ENCODE measurements around the gene GP2. TPM values are rescaled to one million over a fixed set of nuclear protein-coding genes. Genes with fewer than 3 reads are reported as not detected.

GP2 gene
- total and polyA plus RNA-seq, 2 donors (not counting 3 experiments of a cell fraction or from before 2014, with no cell fraction given), result not detected

DNA sequence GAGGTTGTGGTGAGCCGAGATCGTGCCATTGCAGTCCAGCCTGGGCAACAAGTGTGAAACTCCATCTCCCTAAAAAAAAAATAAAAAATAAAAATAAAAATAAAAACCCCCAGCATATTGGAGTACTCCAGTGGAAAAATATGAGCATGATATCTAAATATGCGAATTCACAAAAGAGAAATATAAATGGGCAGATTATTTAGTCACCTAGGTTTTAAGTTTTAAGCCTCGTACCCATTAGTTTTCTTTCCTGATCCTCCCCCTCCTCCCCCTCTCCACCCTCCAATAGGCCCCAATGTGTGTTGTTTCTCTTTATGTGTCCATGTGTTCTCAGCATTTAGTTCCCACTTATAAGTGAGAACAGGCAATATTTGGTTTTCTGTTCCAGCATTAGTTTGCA, 62.3 kb downstream of the GP2 start:
- H4K20me1 ChIP-seq (replicated peaks; ENCODE audit: control insufficient read depth, extremely low read depth, insufficient read depth, low read length), result no peaks in the 10 kb centered on the region
- H3K9ac ChIP-seq (replicated peaks; ENCODE audit: extremely low read depth, insufficient read depth, low read length), result no peak overlapping the region
- DNase-seq (ENCODE audit: low read depth, low spot score), result no peak
- no peak overlapping the region for H2AFZ ChIP-seq (ENCODE audit: low read depth, low read length)
- TF ChIP-seq, protein P1, sequence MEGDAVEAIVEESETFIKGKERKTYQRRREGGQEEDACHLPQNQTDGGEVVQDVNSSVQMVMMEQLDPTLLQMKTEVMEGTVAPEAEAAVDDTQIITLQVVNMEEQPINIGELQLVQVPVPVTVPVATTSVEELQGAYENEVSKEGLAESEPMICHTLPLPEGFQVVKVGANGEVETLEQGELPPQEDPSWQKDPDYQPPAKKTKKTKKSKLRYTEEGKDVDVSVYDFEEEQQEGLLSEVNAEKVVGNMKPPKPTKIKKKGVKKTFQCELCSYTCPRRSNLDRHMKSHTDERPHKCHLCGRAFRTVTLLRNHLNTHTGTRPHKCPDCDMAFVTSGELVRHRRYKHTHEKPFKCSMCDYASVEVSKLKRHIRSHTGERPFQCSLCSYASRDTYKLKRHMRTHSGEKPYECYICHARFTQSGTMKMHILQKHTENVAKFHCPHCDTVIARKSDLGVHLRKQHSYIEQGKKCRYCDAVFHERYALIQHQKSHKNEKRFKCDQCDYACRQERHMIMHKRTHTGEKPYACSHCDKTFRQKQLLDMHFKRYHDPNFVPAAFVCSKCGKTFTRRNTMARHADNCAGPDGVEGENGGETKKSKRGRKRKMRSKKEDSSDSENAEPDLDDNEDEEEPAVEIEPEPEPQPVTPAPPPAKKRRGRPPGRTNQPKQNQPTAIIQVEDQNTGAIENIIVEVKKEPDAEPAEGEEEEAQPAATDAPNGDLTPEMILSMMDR (IDR thresholded peaks at IDR 0.05; ENCODE audit: extremely low read depth in 1 of 2, insufficient read depth in 1 of 2, low read depth in 1 of 2, low read length in 2 of 2), result no peak
- TF ChIP-seq JUN (IDR thresholded peaks at IDR 0.05; ENCODE audit: borderline replicate concordance, insufficient read depth, insufficient read length, low read depth) (no peak), POLR2A (IDR thresholded peaks at IDR 0.05; ENCODE audit: low read depth, low read length) (no peak), POLR2AphosphoS5 (IDR thresholded peaks at IDR 0.05; ENCODE audit: insufficient read depth, low read depth, low read length) (no peak), GATA2 (IDR thresholded peaks at IDR 0.05; ENCODE audit: insufficient read depth, insufficient read length, low read depth, low read length) (no peak), MYC (IDR thresholded peaks at IDR 0.05; ENCODE audit: low read depth, low read length) (no peak), EZH2 (IDR thresholded peaks at IDR 0.05; ENCODE audit: borderline replicate concordance, low read depth, low read length, severe bottlenecking) (no peak), FOS (IDR thresholded peaks at IDR 0.05; ENCODE audit: borderline replicate concordance, insufficient read depth, low read length) (no peak)
- TF ChIP-seq, protein P2, sequence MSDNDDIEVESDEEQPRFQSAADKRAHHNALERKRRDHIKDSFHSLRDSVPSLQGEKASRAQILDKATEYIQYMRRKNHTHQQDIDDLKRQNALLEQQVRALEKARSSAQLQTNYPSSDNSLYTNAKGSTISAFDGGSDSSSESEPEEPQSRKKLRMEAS (IDR thresholded peaks at IDR 0.05; ENCODE audit: insufficient read depth, insufficient read length), result no peak
- BruUV-seq (replicated peaks), result no TSS peak
- no peaks in the 10 kb centered on the region for H3K36me3 ChIP-seq (ENCODE audit: control insufficient read depth in 2 of 2, extremely low read depth in 1 of 2, insufficient read depth in 2 of 2, low read length in 2 of 2)
- intact Hi-C loops (cut with micrococcal nuclease) (no loop called here), dilution Hi-C loops (cut with MboI; ENCODE audit: extremely low pct_ligation_motif_present, low sequenced_read_pairs) (no loop called here)
- H3K4me1 ChIP-seq (ENCODE audit: control insufficient read depth, extremely low read depth, insufficient read depth, low read length), result no peaks in the 10 kb centered on the region
- no peak overlapping the region for H3K4me3 ChIP-seq (replicated peaks in 1 of 3; ENCODE audit: insufficient read depth in 1 of 3, low read depth in 1 of 3, low read length in 3 of 3)
- CTCF ChIA-PET, result no interaction called here
- no peaks in the 10 kb centered on the region for H3K9me3 ChIP-seq (replicated peaks; ENCODE audit: control insufficient read depth, insufficient read depth, low read length)
- no peaks in the 10 kb centered on the region for H3K9me1 ChIP-seq (replicated peaks; ENCODE audit: control insufficient read depth, extremely low read depth, insufficient read depth, low read length)
- H3K79me2 ChIP-seq (ENCODE audit: control insufficient read depth, insufficient read depth, low read length), result no peaks in the 10 kb centered on the region
- POLR2A ChIA-PET, result no interaction called here
- FAIRE-seq, result no peak
- no peaks in the 10 kb centered on the region for H3K27me3 ChIP-seq (ENCODE audit: control insufficient read depth in 2 of 2, insufficient read depth in 2 of 2, low read length in 2 of 2)
- no peak overlapping the region for H3K4me2 ChIP-seq (ENCODE audit: insufficient read depth, low read length)
- H3K27ac ChIP-seq (ENCODE audit: insufficient read depth, low read depth, low read length), result no peak overlapping the region

Measured in endothelial cell of umbilical vein (primary cell).